HS-5 (cell line): ENCODE measurements around the gene PDZD4.

Experiments
- DNase-seq: peaks from one replicate; pipeline ENCODE4 v3.0.0-alpha.2; 2012; ENCODE audit warnings: low read depth

PDZD4 gene

DNA sequence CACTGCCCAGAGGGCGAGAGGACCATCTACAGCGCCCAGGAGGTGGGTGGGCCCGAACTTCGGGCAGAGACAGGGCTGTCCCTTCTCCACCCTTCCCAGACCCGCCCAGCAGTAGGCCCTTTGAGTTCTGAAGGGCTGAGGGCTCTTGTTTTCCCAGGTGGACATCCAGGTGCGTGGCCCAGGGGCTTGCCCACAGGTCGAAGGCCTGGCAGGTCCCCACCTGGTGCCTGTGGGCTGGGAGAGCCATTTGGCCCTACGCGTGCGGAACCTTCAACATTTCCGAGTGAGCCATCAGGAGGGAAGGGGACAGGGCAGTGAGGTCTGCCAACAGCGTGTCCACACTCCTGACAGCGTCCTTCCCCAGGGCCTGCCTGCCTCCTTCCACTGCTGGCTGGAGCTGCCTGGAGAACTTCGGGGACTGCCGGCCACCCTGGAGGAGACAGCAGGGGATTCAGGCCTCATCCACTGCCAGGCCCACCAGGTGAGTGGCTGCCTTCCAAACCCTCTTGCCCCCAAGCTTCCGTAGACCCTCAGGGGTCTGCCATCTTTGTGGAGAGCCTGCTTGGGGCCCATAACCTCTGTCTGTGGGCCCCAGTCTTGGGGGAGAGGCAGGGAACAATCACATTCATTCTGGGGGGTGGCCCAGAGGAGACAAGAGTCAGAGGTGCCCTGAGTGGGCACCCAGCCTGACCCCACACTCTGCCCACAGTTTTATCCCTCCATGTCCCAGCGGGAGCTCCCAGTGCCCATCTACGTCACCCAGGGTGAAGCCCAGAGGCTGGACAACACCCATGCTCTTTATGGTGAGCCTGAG lies 59.5 kb downstream of the PDZD4 start:
- no peak for DNase-seq

DNA sequence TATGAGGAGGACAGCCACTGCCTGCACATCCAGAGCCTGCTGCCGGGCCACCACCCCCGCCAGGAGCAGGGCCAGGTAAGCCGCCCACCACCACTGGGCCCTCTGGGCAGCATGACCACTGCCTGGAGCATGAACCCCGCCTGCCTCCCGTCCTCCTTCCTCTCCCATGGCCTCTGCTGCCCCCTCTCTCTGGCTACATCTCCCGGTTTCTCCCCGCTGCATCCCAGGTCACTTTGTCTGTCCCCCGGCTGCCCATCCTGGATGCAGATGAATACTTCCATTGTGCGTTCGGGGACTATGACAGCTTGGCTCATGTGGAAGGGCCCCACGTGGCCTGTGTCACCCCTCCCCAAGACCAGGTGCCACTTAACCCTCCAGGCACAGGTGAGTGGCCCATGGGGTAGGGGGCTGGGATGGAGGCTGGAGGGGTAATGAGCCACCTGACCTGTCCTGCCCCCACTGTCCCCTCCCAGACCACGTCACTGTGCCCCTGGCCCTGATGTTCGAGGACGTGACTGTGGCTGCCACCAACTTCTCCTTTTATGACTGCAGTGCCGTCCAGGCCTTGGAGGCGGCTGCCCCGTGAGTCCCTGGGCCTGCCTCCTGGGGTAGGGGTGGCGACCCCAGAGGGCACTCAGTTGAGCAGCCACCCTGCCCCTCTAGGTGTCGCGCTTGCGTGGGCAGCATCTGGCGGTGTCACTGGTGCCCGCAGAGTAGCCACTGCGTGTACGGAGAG lies 60.3 kb downstream of the PDZD4 start:
- no peak for DNase-seq

DNA sequence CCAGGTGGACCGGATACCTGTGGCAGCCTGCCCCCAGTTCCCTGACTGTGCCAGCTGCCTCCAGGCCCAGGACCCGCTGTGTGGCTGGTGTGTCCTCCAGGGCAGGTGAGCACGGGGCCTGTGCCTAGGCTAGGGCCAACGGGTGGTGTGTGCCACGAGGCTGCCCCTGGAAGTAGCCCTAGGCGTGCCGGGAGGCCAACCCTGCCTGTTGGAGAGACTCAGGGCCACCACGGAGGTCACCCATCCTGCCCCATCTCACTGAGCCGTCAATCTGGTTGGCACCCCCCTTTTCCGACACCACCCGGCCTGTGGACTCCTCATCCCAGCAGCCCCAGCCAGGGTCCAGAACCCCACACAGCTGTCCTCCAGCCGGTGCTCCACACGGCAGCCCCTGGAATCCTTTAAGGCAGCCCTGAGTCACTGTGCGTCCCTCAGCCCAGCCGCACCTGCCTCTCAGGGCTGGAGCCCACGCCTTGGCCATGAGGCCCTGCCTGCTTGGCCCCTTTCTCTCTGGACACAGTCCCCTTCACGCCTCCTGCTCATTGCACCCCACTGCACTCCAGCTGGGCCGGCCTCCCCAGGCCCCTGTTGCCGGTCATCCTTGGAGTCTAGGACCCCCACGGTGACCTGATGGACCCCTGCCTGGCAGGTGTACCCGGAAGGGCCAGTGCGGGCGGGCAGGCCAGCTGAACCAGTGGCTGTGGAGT lies 61.0 kb downstream of the PDZD4 start:
- no peak for DNase-seq

DNA sequence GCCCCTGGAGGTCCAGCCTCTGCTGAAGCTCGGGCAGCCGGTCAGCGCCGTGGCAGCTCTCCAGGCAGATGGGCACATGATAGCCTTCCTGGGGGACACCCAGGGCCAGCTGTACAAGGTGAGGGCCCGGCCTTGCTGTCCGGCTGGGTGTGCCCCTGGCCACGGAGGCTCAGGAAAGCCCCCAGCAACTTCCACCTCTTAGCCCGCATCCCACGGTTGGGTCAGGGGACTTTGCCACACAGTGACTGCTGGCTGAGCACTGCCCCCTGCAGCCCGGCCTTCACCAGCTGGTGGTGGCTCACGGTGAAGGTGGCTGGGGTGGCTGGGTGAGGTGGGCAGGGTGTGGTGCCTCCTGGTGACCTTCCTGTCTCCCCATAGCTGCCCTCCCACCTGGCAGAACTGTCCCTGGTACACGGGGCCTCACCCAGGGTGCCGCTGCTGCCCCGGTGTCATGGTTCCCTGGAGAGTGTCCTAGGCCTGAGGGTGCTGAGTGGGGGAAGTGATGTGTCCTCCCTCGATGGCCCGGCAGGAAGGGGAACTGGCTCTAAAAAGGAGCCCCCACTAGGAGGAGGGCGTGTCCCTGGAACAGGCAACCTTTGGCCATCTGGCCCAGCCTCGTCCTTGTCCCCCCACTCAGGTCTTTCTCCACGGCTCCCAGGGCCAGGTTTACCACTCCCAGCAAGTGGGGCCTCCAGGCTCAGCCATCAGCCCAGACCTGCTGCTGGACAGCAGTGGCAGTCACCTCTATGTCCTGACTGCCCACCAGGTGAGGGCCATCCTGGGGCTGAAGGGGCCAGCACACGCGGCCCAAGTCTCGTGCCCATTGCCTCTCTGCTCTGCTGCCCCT lies 61.8 kb downstream of the PDZD4 start:
- DNase-seq: no peak

DNA sequence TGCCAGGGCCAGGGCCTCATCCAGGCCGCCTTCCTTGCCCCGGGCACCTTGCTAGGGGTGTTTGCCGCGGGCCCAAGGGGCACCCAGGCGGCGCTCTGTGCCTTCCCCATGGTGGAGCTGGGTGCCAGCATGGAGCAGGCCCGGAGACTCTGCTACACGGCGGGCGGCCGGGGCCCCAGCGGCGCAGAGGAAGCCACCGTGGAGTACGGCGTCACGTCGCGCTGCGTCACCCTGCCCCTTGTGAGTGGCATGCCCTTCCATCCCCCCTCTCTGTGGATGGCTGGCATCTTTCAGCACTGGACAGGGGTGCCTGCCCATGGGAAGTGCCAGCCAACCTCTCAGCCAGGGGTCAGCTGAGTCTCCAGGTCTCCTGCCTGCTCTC lies 62.7 kb downstream of the PDZD4 start:
- no peak for DNase-seq

- DNase-seq: no peak
These were observed 63.3 kb downstream of the PDZD4 start for GRCh38 chrX:153766871-153767673.

DNA sequence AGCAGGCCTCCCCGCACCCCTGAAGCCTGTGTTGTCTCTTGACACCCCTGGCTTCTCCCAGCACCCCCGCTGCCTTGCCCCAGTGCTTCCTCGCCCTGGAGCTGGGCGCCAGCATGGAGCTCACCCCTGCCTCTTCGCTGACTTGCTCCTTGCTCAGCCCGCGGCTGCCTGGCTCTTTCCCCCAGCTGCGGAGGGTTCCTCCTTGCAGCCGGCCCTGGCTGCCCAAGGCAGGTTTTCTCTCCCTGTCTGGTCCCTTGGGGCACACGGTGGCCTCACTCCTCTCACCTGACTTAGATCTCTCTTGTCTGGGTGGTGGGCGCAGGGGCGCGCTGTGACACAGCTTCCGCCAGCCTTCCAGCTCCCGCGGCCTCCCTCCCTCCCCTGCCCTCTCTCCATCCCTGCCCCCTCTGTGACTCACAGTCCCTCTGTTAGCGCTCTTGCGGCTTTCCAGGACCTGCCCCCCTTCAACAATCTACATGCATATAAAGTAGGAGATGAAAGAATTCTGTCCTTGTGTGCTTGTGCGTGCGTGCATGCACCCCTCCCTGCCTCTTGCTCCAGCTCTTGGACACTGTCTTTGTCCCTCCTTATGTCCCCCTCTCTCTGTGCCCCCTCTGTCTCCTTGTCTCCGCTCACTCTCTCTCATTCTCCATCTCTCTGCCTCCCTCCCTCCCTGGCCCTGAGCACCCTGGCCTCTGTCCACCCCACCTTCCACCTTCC lies 64.1 kb downstream of the PDZD4 start:
- peak; percentile 36 for DNase-seq

GRCh38 chrX:153765138-153766079 lies 64.9 kb downstream of the PDZD4 start:
- no peak for DNase-seq

- DNase-seq: no peak
These were observed 65.6 kb downstream of the PDZD4 start for GRCh38 chrX:153764786-153765137.

DNA sequence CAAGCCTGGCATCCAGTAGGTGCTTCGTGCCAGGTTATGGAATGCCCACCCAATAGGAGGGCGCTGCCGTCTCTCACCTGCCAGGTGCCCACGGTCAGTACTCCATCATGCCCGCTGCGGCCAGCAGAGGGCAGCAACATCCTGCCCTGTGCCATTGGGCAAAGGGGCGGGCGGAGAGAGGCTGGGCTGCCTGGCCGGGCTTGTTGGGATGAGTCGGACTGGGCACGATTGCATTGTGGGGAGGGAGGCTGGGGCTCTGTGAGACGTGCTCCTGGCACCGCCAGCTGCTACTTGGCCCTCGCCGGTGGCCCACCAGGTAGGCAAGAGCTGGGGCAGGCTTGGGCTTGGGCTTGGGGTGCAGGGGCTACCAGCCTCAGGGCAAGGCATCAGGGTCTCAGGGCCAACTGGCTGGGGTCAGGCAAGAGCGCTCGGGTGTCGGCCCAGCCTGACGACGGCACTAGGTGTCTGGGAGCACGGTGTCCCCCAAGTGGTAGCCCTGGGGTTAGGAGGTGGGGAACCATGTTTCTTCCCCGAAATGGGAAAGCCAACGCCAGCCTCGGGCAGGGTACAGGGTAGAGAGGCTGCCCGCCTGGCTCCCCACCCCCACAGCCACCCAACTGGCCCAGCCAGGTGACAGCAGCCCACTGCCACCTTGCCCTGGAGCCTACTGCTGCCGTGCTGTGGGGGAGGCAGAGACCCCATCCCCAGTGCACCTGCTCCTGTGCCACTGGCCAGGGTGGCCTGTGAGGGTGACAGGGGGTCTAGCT lies 66.2 kb downstream of the PDZD4 start, which contains the start of gene PLXNB3:
Gene PLXNB3 (plus strand): TSS at position 261 of the 767 bp plus-strand sequence. CDS start 1,287 bp downstream, outside the sequence.
- DNase-seq: peak; percentile 24

DNA sequence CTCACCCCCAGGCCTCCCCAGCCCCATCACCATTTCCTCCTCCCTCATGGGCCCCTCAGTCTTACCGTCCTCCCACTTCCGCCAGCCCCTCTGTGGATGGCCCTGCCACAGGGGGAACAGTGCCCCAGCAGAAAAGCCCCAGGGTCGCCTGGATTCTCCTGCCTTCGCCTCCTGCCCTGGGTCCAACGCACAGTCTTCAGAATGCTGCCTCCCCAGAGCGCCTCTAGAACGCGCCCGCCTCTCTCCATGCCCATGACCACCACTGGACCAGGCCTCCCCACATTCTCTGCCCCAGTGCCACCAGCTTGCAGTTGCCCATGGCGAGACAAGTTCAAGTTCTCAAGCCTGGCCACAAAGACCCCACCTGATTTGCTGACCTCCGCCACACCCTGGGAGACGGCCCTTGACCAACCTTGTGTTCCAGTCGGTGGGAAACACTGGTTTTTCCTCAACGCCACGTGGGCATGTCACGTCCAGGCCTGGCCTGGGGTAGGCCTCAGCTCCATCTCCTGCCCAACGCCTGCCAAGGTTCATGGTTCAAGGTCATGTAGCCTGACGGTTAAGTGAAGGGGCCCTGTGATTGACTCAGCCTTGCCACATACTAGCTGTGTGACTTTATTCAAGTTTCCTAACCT lies 66.9 kb downstream of the PDZD4 start:
- no peak for DNase-seq

- DNase-seq: no peak
These were observed 67.6 kb downstream of the PDZD4 start for GRCh38 chrX:153762626-153763173.

- no peak for DNase-seq
These were observed 68.5 kb downstream of the PDZD4 start for GRCh38 chrX:153761863-153762262.

DNA sequence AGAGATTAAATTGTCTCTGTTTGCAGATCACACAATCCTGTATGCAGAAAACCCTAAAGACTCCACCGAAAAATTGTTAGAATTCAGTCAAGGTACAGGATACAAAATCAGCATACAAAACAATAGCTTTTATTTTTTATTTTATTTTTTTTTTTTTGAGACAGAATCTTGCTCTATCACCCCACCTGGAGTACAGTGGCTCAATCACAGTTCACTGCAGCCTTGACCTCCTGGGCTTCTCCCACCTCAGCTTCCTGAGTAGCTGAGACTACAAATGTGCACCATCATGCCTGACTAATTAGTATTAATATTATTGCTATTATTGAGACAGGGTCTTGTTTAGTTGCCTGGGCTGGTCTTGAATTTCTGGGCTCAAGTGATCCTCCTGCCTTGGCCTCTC lies 75.2 kb downstream of the PDZD4 start:
- no peak for DNase-seq
